ENCODE data around the gene YIPF1.

The YIPF1 gene

DNA sequence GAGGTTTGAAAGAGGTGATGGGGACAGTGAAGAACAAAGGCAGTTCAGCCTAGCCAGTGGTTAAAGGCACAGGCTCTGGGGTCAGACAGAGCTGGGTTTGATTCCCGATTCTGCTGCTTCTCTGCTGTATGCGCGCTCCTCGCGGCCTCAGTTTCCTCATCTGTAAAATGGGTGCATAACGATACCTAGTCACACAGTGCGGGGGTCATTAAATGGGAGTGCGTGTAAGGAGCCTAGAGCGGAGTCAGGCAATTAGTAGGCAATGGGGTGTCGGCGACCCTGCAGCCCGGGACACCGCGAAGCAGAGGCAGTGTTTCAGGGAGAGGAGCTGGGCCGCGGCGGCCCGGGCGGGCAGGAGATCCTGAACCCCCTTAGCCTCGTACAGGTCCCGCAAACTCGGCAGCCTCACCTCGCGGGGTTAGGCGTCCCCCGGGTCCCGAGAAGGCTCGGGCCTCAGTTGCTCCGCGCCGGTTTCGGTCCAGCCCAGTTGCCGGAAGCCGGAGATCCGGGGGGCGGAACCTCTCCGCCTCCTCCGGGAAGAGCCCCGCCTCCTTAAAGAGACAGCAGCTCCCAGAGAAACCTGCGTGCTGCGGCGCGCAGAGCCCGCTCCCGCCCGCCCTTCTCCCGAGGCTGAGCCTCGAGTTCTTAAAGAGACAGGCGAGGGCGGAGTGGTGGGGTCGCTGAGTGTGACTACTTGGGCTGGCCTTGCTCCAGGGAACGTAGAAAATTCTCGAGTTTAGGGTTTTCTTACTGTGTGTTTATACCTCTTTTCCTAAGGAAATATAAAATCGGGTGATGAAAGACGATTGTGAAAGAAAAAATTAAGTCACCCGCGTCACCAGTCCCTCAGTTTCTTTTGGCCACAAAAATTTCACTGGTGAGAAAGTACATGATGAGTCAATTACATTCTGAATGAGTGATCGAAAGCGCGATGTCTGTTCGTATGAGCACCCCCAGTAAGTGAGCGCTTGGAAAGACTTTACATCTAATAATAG is at the start of gene YIPF1:
Gene YIPF1, minus strand, starts transcription at position 494 of the 995 bp plus-strand sequence. CDS start 860 bp downstream, outside the sequence.
- DNase-seq (ENCODE audit: extremely low spot score, insufficient read length, low read depth) (peak; percentile 88), FAIRE-seq (peak; percentile 95)

DNA sequence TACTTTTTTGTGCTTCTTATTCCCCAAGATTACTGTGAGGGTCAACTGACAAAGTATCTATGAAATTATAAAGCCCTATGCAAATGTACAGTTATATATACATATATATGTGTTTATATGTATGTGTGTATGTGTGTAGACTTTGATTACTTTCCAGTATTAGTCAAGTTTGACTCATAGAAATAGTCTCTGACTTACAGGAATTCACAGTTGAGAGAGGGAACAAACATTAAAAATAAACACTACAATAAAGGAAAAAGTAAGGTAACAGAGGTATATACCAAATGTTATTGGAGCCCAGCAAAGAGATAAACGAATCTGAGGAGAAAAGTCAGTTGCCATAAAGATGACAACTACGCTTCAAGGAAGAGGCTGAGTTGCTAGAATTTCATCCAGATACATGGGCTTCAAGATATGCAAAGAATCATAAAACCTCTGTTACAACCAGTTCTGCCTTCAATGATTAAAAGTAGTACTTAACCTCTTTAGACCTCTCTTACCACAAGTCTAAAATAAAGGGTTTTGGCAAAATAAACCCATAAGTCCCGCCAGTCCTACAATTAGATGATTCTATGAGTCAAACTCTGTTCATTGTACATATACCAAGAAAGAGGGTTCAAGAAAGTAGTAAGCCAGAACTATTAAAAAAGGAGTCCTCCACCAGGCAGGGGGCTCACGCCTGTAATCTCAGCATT is 48.7 kb upstream of the YIPF1 start:
- no peak for DNase-seq (ENCODE audit: extremely low spot score, insufficient read length, low read depth)
- no peak for FAIRE-seq

DNA sequence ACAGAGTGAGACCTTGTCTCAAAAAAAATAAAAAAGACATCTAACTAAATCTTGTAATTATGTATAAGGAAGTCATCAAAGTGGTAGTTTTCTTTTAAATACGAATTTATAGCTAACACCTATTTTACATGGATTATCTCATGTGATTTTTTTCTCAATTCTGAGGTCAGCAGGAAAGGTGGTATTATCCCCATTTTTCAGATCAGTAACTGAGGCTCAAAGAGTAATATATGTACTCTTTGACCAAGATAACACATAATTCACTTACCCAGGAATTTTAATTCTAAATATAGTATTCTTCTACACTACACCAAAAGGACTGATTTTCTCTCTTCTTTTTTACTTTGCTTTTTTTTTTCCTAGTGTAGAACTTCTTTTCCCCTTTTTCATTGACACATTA is 46.8 kb upstream of the YIPF1 start:
- FAIRE-seq: no peak
- no peak for DNase-seq (ENCODE audit: extremely low spot score, insufficient read length, low read depth)

DNA sequence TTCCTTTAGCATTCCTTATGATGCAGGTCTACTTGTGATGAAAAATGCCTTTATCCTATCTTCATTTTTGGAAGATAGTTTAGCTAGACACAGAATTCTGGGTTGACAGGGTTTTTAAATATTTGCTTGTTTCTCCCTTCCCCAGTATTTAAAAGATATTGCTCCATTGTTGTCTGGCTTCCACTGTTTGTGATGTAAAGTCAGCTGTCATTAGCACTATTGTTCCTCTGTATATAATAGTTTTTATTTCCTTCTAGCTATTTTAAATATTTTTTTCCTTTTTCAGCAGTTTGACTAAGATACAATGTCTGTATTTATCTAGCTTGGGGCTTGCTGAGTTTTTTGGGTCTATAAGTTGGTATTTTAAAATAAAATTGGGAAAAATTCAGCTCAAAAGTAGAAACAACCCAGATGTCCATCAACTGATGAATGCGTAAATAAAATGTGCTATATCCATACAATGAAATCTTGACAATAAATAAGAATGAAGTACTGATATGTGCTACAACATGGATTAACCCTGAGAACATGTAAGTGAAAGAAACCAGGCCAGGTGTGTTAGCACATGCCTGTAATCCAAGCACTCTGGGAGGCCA is 44.7 kb upstream of the YIPF1 start:
- FAIRE-seq (no peak), DNase-seq (ENCODE audit: extremely low spot score, insufficient read length, low read depth) (no peak)

GRCh38 chr1:53931523-53931922 is 41.9 kb upstream of the YIPF1 start:
- DNase-seq (ENCODE audit: extremely low spot score, insufficient read length, low read depth): no peak
- no peak for FAIRE-seq

GRCh38 chr1:53930932-53931331 is 41.3 kb upstream of the YIPF1 start:
- DNase-seq (ENCODE audit: extremely low spot score, insufficient read length, low read depth) (no peak), FAIRE-seq (no peak)

DNA sequence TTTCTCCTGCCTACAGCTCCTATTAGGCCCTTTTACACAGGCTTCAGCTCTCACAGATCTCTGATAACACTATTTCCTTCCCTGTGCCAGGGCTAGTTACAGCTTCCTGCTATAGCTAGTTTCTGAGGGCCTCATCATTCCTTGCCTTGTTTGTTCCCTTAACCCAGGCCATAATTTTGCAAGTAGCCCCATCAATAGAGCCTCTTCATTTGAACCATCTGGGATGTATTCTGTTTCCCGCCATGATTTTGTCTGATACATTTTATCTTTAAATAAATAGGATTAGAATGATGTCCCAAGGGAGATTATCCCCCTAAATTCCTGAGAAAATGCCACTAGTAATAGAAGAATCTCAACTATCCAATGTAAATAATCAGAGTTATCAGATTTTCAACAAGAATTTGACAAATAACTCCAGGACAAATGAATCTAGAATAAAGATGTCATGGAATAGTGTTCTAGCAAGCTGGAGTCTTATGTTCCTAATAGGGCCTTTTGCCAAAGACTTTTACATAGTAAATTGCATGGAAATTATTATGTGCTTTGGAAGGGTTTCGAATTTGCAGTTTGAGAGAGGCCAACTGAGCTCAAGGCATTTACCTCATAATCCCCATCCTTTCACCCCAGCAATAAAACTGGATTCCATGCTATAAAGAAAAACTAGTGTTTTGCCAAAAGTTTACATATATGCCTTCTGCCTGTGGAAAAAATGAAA is 39.8 kb upstream of the YIPF1 start:
- FAIRE-seq (no peak), DNase-seq (ENCODE audit: extremely low spot score, insufficient read length, low read depth) (no peak)

DNA sequence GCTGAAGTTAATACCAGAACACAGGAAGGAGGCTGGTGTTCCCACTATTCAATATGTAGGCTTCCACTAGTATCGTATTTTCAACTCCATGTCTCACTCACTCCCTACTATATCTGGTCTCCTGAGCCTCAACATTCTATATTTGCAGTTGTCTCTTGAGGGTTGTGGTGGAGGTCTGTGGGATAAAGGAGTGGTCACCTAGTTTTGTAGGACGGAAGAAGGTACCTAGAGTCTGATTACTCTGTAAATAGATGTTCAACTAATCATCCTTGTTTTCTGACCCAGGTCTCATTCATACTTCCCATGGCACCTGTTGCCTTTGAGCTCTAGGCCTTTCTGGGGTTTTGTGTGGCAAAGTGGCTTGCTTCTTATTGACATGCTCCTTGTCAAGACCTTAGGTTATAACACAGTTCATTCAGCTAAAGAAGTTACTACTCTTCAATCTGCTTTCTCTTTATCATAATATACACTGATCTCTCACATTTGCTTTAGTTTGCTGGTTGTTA is 37.8 kb upstream of the YIPF1 start:
- no peak for DNase-seq (ENCODE audit: extremely low spot score, insufficient read length, low read depth)
- FAIRE-seq: no peak

GRCh38 chr1:53919675-53920066 is 30.1 kb upstream of the YIPF1 start:
- DNase-seq (ENCODE audit: extremely low spot score, insufficient read length, low read depth): no peak
- no peak for FAIRE-seq

- FAIRE-seq (no peak), DNase-seq (ENCODE audit: extremely low spot score, insufficient read length, low read depth) (no peak)
These were observed 28.7 kb upstream of the YIPF1 start for GRCh38 chr1:53918343-53918742.

DNA sequence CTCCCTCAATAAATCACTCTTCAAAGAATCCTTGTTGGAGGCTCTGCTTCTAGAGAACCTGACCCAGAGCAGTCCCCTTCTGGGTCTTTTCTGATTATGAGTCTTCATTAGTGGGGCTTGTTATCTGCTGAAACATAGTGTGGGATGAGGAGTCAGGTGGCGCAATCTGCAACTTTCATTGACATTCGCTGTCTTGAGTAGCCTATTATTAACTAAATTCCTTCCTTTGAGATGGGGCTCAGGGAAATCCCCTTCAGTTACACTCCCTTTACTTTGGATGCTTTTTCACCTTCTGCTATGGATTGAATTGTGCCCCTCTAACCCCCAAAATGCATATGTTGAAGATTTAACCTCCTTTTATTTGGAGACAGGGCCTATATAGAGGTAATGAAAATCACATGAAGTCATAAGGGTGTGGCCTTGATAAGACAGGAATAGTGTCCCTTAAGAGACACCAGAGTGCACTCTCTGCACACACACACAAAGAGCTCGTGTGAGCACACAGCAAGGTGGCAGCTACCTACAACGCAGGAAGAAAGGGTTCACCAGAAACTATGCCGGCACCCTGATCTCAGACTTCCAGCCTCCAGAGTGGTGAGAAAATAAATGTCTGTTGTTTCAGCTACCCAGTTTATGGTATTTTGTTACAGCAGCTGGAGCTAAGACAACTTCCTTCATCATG is 23.9 kb upstream of the YIPF1 start:
- FAIRE-seq (no peak), DNase-seq (ENCODE audit: extremely low spot score, insufficient read length, low read depth) (no peak)

DNA sequence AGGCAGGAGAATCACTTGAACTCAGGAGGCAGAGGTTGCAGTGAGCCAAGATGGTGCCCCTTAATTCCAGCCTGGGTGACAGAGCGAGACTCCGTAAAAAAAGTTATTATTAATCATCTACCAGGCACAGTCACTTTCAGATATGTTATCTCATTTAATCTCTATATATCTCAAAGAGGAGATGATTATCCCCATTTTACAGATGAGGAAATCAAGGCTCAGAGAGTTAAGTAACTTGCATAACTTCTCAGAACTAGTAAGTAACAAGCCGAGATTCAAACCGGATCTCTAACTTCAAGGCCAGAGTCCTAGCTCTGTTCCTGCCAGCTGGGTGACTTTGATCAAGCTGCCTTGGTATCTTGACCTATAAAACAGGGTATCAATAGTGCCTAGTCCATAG is 21.8 kb upstream of the YIPF1 start:
- no peak for FAIRE-seq

GRCh38 chr1:53909946-53910345 is 20.3 kb upstream of the YIPF1 start:
- no peak for DNase-seq (ENCODE audit: extremely low spot score, insufficient read length, low read depth)

More for the DNA sequence above, 21.8 kb upstream of the YIPF1 start:
- DNase-seq (ENCODE audit: extremely low spot score, insufficient read length, low read depth): no peak

DNA sequence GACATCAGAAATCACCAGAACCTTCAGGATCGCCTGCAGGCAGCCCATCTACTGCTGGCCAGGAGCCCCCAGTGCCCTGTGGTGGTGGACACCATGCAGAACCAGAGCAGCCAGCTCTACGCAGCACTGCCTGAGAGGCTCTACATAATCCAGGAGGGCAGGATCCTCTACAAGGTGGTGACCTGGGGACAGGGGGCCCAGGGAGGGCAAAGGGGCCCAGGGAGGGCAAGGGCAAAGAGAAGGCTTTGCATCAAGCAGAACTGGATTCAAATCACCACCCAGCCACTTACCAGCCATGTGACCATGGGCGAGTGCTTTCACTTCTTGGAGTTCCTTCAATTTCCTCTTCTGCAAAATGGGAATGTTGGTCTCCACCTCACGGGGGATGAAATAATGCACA is 16.5 kb upstream of the YIPF1 start:
- no peak for FAIRE-seq
- DNase-seq (ENCODE audit: extremely low spot score, insufficient read length, low read depth): no peak

More at GRCh38 chr1:53909946-53910345, 20.3 kb upstream of the YIPF1 start:
- FAIRE-seq: no peak

DNA sequence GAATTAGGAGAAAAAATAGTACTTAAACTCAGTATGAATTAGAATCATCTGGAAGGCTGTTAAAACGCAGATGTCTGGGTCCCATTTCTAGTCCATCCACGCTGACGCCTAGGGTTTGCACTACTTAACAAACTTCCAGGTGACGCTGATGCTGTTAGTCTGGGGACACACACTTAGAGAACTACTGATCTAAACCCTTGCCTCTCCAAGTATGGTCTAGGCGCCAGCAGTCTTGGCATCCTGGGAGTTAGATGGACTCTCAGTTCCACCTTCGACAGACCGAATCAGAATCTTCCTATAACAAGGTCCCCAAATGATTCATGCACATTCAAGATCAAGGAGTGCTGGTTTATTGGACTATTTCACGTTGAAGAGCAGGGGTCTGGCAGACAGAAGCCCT is 15.9 kb upstream of the YIPF1 start:
- no peak for FAIRE-seq

GRCh38 chr1:53902235-53903138 is 12.9 kb upstream of the YIPF1 start:
- DNase-seq (ENCODE audit: extremely low spot score, insufficient read length, low read depth) (no peak), FAIRE-seq (no peak)

More for the DNA sequence above, 15.9 kb upstream of the YIPF1 start:
- DNase-seq (ENCODE audit: extremely low spot score, insufficient read length, low read depth): no peak

DNA sequence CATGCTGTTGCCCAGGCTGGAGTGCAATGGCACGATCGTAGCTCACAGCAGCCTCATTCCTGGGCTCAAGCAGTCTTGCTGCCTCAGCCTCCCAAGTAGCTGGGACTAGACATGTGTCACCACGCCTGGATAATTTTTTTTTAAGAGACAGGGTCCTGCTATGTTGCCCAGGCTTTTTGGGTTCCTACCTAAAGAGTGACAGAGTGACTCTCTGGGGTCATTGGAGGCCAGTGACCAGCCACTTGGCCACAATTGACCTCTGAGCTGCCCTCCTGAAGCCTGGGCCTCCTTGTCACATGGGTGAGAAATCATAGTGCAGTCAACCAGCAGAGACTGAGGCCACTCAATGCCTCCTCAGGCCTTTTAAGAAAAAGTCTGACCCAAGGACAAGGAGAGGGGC is 10.1 kb upstream of the YIPF1 start:
- FAIRE-seq (no peak), DNase-seq (ENCODE audit: extremely low spot score, insufficient read length, low read depth) (no peak)

DNA sequence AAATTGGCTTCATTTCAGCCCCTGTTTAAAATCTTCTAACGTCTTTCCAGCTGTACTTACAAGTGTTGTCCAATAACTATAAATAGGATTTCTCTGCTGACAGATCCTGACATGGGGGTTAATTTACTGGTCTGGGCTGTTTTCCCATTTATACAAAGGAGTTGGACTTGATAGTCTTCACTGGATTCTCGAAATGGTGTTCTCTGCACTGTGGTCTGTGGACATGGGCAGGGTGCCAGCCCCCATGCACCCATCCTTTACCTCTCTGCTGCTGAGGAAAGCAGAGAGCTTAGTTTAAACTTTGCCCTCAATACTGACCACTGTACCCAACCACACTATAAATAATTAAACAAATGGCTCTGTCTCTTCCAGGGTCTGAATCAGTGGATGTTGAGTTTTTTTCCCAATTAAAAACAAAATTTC is 9.6 kb upstream of the YIPF1 start:
- DNase-seq (ENCODE audit: extremely low spot score, insufficient read length, low read depth): no peak

More for the DNA sequence above, 9.6 kb upstream of the YIPF1 start:
- FAIRE-seq: no peak

Data from GM18507 (cell line).